ENCODE results near the gene LRGUK.

LRGUK gene

DNA sequence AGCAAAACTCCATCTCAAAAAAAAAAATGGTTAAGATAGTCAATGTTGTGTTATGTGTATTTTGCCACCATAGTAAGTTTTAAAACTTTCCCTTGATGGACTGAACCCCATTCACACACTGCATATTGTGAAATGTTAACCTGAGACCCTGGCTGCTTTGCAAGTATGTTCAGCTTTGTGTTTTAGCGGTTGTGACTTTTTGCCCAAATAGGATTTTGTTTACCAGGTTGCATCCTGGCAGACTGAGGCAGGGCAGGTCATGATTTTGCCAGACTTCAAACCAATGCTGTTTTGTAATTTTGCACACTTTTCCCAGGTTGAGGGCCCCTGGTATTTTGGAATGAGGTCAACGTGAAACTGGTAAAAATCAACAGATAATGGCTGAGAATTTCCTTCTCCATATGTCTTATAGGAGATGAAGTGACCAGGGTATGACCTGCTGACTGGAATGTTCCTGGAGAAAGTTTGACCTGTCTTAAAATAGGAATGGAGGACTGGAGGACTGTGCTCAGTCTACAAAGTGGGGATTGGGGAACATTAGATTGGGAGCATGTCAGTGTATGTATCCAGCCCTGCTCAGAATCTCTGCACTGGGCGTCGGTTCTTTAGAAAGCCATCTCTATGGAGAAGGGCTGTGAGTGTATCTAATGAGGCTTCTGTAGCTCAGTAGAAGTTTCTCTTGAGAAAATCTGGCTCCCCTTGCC is 76.2 kb downstream of the LRGUK start:
- TF ChIP-seq, protein P1, sequence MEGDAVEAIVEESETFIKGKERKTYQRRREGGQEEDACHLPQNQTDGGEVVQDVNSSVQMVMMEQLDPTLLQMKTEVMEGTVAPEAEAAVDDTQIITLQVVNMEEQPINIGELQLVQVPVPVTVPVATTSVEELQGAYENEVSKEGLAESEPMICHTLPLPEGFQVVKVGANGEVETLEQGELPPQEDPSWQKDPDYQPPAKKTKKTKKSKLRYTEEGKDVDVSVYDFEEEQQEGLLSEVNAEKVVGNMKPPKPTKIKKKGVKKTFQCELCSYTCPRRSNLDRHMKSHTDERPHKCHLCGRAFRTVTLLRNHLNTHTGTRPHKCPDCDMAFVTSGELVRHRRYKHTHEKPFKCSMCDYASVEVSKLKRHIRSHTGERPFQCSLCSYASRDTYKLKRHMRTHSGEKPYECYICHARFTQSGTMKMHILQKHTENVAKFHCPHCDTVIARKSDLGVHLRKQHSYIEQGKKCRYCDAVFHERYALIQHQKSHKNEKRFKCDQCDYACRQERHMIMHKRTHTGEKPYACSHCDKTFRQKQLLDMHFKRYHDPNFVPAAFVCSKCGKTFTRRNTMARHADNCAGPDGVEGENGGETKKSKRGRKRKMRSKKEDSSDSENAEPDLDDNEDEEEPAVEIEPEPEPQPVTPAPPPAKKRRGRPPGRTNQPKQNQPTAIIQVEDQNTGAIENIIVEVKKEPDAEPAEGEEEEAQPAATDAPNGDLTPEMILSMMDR (conservative IDR thresholded peaks at IDR 0.05; ENCODE audit: low read length): no peak
- DNase-seq (ENCODE audit: low read depth): no peak
- no peak overlapping the region for H3K4me3 ChIP-seq (ENCODE audit: low read length)

DNA sequence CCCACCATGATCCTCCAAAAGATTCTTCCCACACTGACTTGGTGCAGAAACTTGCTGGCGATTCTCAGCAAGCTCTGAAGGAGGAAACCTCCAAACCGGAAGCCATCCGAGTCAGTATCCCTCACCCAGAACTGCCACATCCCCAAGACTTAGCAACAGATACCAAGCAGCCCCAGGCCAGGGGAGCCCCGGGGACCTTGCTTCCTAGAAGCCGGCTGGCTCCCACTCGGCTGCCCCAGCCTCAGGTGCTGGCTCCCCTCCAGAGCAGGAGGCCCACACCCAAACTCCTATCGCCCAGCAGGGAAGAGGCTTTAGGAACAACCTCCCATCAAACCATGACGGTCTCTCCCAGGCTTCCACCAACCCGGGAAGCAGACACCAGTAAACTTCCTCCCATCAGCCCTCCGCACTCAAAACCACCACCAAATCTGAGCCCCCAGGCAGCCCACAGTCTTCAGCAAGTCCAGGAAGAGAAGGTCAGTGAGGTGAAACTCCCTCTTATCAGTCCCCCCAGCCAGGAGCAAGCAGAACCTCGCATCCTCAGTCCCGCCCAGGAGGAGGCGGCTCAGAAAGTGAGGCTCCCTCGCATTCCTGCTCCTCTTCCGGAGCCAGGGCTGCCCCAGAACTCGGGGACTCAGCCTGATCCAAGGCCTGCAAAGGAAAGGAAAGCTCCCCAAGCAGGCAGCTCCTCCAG is 82.3 kb downstream of the LRGUK start:
- no peak for DNase-seq (ENCODE audit: low read depth)
- H3K4me3 ChIP-seq (ENCODE audit: low read length): no peak overlapping the region
- TF ChIP-seq, protein P1 (conservative IDR thresholded peaks at IDR 0.05; ENCODE audit: low read length): no peak

DNA sequence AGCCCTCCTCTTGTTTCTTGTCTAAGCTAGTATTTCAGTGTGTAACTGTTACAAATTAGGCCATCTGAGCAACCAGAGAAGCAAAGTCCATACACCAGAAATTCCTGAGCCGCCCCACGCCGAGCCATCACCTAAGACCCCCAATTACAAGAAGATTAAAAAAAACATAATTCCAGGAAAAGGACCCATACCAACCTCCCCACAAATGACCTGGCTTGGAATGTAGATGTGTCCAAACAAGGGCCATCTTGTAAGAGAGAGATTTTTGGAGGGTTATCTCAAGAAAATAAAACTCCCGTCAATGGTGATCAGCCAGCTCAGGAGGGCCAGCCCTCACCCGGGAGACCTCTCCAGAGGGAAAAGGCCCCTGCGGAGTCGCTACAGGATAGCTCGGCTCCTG is 83.1 kb downstream of the LRGUK start:
- TF ChIP-seq, protein P1 (conservative IDR thresholded peaks at IDR 0.05; ENCODE audit: low read length): no peak
- H3K4me3 ChIP-seq (ENCODE audit: low read length): no peak overlapping the region
- no peak for DNase-seq (ENCODE audit: low read depth)

DNA sequence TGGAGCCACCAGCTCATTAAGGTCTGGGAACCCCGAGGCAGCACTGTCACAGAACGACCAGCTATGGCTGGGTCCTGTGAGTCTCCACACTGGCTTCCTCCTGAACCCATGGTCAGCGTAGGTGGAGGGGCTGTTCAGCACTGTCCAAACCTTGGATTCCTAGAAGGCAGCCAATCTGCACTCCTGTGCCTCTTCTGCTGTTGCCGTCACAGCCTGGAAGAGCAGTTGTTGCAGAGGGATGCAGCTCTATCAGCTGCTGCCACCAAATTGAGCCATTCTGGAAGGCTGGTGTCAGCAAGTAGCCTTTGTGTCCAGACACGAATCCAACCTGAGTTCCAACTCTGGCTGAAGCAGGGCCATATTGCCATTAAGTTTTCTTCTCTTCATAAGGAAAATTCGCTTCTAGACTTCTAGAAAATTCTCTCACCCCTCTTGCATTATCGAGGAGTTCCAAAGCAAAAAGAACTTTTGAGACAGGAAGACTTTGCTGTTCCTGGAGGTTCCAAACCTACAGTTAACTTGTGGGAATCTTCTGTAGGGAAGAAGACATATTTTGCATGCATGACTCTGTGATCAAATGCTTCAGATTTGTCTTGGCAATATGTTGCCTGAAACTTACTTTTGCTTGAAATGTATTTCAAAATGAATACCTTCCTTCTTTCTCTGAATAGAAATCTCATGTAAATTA is 84.0 kb downstream of the LRGUK start:
- TF ChIP-seq, protein P1 (conservative IDR thresholded peaks at IDR 0.05; ENCODE audit: low read length): no peak
- no peak overlapping the region for H3K4me3 ChIP-seq (ENCODE audit: low read length)
- DNase-seq (ENCODE audit: low read depth): no peak

DNA sequence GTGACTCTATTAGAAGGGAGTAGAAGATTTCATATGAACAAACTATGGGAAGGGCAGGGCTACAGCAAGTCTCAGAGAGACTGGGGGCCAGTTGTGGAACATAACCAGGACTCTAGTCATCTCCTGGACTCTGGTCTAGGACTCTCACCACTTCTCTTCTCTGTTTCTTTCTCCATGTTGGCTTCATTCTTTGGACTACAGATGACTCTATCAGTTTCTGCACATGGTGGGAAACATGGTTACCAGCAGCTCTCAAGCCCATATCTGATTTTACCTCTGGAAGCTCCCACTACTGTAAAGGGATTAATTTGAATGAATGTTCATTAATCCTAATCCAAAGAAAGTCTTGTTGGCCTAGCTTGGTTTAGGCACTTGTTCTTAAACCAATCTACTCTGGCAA is 84.7 kb downstream of the LRGUK start:
- DNase-seq (ENCODE audit: low read depth): no peak
- TF ChIP-seq, protein P1 (conservative IDR thresholded peaks at IDR 0.05; ENCODE audit: low read length): no peak
- no peak overlapping the region for H3K4me3 ChIP-seq (ENCODE audit: low read length)

DNA sequence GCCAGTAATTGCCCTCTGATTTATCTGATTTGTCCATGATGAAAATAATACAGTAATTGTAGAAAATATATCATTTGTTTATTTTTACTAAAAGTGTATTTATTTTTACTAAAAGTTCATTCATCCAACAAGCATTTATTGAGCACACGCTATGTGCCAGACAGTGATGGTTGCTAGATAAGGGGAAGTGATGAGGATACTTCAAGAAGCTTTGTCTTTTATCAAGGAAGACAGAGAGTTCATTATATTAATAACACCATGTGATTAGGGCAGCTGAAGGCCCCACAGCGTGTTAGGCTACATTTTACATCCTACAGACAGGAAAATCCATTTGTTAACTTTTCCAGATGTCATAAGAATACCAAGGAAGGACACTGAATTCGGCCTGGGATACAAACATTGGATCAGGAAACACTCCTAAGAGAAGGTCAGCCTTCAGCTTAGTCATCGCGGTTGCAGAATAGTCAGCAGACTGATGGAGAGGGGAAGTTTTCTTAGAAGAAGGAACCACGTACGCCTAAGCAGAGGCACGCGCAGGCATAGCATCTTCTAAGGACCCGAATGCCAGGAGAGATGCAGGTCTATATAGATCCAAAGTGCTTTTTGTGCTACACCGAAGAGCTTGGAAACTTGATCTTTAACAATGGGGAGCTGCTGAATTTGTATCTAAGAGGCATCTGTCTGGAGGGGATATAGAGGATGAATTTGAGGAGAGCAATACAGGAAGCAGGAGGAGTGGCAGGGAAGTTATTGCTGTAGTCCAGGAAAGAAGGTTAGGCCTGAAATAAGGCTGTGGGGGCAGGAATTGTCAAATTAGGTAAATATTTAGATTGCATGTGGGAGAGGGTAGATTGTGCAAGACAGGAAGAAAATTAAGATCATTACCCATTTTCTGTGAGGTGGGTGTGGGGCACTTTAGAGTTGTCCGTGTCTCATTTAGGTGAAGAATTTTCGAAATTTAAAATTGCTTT is 85.7 kb downstream of the LRGUK start:
- H3K4me3 ChIP-seq (ENCODE audit: low read length): no peak overlapping the region
- DNase-seq (ENCODE audit: low read depth): no peak
- TF ChIP-seq, protein P1 (conservative IDR thresholded peaks at IDR 0.05; ENCODE audit: low read length): no peak

Data from AG10803 (cell line).